Activated CD4-positive, alpha-beta T cell treated with anti-CD3 and anti-CD28 coated beads, Interleukin-2, Interleukin-6, amounts not matched to agents 100 ng/mL and 50 ng/mL, durations not matched to agents 16 hours and 8 hours (primary cell): ENCODE measurements around the gene CSF1.
"Not testable (repeated sequence)": the region's sequence is repeated elsewhere in the genome, so short reads cannot be mapped to it uniquely, and the experiment has no call there.

Source experiments
- DNase-seq: peaks from one replicate; pipeline ENCODE4 v3.0.0-alpha.2; 2020

CSF1 gene

GRCh38 chr1:109910123-109910962 is at the start of gene CSF1:
Gene CSF1 (plus strand): TSS chr1:109910849. CDS start chr1:109911024, 175 bp downstream.
- peak; percentile 68 for DNase-seq

GRCh38 chr1:109861616-109862015 is 49.0 kb upstream of the CSF1 start:
- DNase-seq, result not testable (repeated sequence)

- no peak for DNase-seq
Measured at GRCh38 chr1:109863667-109864046, 47.0 kb upstream of the CSF1 start.

- DNase-seq, result no peak
Measured at GRCh38 chr1:109864047-109864822, 46.4 kb upstream of the CSF1 start.

- no peak for DNase-seq
Measured at GRCh38 chr1:109864930-109865612, 45.6 kb upstream of the CSF1 start.

- DNase-seq, result no peak
Measured at GRCh38 chr1:109866071-109866470, 44.6 kb upstream of the CSF1 start.

- no peak for DNase-seq
Measured at GRCh38 chr1:109873278-109874175, 37.1 kb upstream of the CSF1 start.

GRCh38 chr1:109874445-109874844 is 36.2 kb upstream of the CSF1 start:
- no peak for DNase-seq

GRCh38 chr1:109875874-109876273 is 34.8 kb upstream of the CSF1 start:
- no peak for DNase-seq

- no peak for DNase-seq
Measured at GRCh38 chr1:109876617-109877316, 33.9 kb upstream of the CSF1 start.

- no peak for DNase-seq
Measured at GRCh38 chr1:109877317-109877771, 33.3 kb upstream of the CSF1 start.

GRCh38 chr1:109877776-109878175 is 32.9 kb upstream of the CSF1 start:
- no peak for DNase-seq

- DNase-seq, result no peak
Measured at GRCh38 chr1:109878531-109879104, 32.0 kb upstream of the CSF1 start.

GRCh38 chr1:109879371-109879770 is 31.3 kb upstream of the CSF1 start:
- not testable (repeated sequence) for DNase-seq

- no peak for DNase-seq
Measured at GRCh38 chr1:109879881-109880525, 30.6 kb upstream of the CSF1 start.

- no peak for DNase-seq
Measured at GRCh38 chr1:109880971-109881894, 29.4 kb upstream of the CSF1 start.

- DNase-seq, result no peak
Measured at GRCh38 chr1:109881906-109882287, 28.8 kb upstream of the CSF1 start.

- no peak for DNase-seq
Measured at GRCh38 chr1:109882288-109883245, 28.1 kb upstream of the CSF1 start.
